ENCODE results near the gene NEK11. TPM values are rescaled to one million over a fixed set of nuclear protein-coding genes. Genes with fewer than 3 reads are reported as not detected.

The NEK11 gene
- total RNA-seq (26.0 TPM), polyA plus RNA-seq (3.0 TPM)

GRCh38 chr3:131026321-131027151 is at the start of gene NEK11, which contains the start of gene ASTE1:
NEK11 (plus strand) TSS chr3:131026877; CDS start chr3:131029709, 2,832 bp downstream.
ASTE1 (minus strand) TSS chr3:131026825; CDS start chr3:131025306, 1,519 bp downstream.
- peak within 1 kb of the TSS; percentile 92 for H3K27ac ChIP-seq (ENCODE audit: low read depth)
- under 1% methylated on average over 56 of the region's 56 CpGs for WGBS
- H3K4me1 ChIP-seq (ENCODE audit: insufficient read depth): no peaks in the 10 kb centered on the region
- H3K4me3 ChIP-seq (ENCODE audit: low read depth, low read length): peak within 1 kb of the TSS; percentile 66
- DNase-seq (ENCODE audit: extremely low spot score): peak; percentile 73
- H3K36me3 ChIP-seq (ENCODE audit: insufficient read depth): peaks cover 2% of the 10 kb centered on the region

- DNase-seq (ENCODE audit: extremely low spot score): no peak
- Histone ChIP-seq H3K27ac (ENCODE audit: low read depth) (no peak overlapping the region), H3K36me3 (ENCODE audit: insufficient read depth) (no peaks in the 10 kb centered on the region), H3K4me1 (ENCODE audit: insufficient read depth) (no peaks in the 10 kb centered on the region), H3K4me3 (ENCODE audit: low read depth, low read length) (no peak overlapping the region)
- WGBS: 89% methylated on average over 2 of the region's 2 CpGs
These were observed 47.6 kb upstream of the NEK11 start for GRCh38 chr3:130979117-130979516.

GRCh38 chr3:130981469-130981868 is 45.2 kb upstream of the NEK11 start:
- no peak for DNase-seq (ENCODE audit: extremely low spot score)
- Histone ChIP-seq H3K36me3 (ENCODE audit: insufficient read depth) (no peaks in the 10 kb centered on the region), H3K4me1 (ENCODE audit: insufficient read depth) (no peaks in the 10 kb centered on the region), H3K4me3 (ENCODE audit: low read depth, low read length) (no peak overlapping the region), H3K27ac (ENCODE audit: low read depth) (no peak overlapping the region)
- 92% methylated on average over 2 of the region's 2 CpGs for WGBS

- H3K36me3 ChIP-seq (ENCODE audit: insufficient read depth): peaks cover 3% of the 10 kb centered on the region
- WGBS: 71% methylated on average over 5 of the region's 5 CpGs
- no peak overlapping the region for H3K27ac ChIP-seq (ENCODE audit: low read depth)
- no peaks in the 10 kb centered on the region for H3K4me1 ChIP-seq (ENCODE audit: insufficient read depth)
- DNase-seq (ENCODE audit: extremely low spot score): no peak
- no peak overlapping the region for H3K4me3 ChIP-seq (ENCODE audit: low read depth, low read length)
These were observed 36.4 kb upstream of the NEK11 start for GRCh38 chr3:130990282-130990681.

GRCh38 chr3:130991126-130991525 is 35.6 kb upstream of the NEK11 start:
- Histone ChIP-seq H3K36me3 (ENCODE audit: insufficient read depth) (peaks cover 3% of the 10 kb centered on the region), H3K4me3 (ENCODE audit: low read depth, low read length) (no peak overlapping the region), H3K4me1 (ENCODE audit: insufficient read depth) (no peaks in the 10 kb centered on the region), H3K27ac (ENCODE audit: low read depth) (no peak overlapping the region)
- 97% methylated on average over 5 of the region's 5 CpGs for WGBS
- no peak for DNase-seq (ENCODE audit: extremely low spot score)

- Histone ChIP-seq H3K36me3 (ENCODE audit: insufficient read depth) (peaks cover 3% of the 10 kb centered on the region), H3K27ac (ENCODE audit: low read depth) (no peak overlapping the region)
- WGBS: 58% methylated on average over 3 of the region's 3 CpGs
These were observed 34.3 kb upstream of the NEK11 start for GRCh38 chr3:130992344-130992743.

GRCh38 chr3:130997289-130997688 is 29.4 kb upstream of the NEK11 start:
- Histone ChIP-seq H3K36me3 (ENCODE audit: insufficient read depth) (peaks cover 3% of the 10 kb centered on the region), H3K27ac (ENCODE audit: low read depth) (no peak overlapping the region), H3K4me1 (ENCODE audit: insufficient read depth) (peaks cover 1% of the 10 kb centered on the region), H3K4me3 (ENCODE audit: low read depth, low read length) (no peak overlapping the region)
- DNase-seq (ENCODE audit: extremely low spot score): no peak
- 94% methylated on average over 7 of the region's 7 CpGs for WGBS

More at GRCh38 chr3:130992344-130992743, 34.3 kb upstream of the NEK11 start:
- Histone ChIP-seq H3K4me1 (ENCODE audit: insufficient read depth) (no peaks in the 10 kb centered on the region), H3K4me3 (ENCODE audit: low read depth, low read length) (no peak overlapping the region)
- no peak for DNase-seq (ENCODE audit: extremely low spot score)

- Histone ChIP-seq H3K4me1 (ENCODE audit: insufficient read depth) (peaks cover 2% of the 10 kb centered on the region), H3K4me3 (ENCODE audit: low read depth, low read length) (no peak overlapping the region), H3K36me3 (ENCODE audit: insufficient read depth) (no peaks in the 10 kb centered on the region), H3K27ac (ENCODE audit: low read depth) (no peak overlapping the region)
- WGBS: 94% methylated on average over 1 of the region's 1 CpG
- no peak for DNase-seq (ENCODE audit: extremely low spot score)
These were observed 25.6 kb upstream of the NEK11 start for GRCh38 chr3:131001071-131001470.

GRCh38 chr3:131004603-131005002 is 22.1 kb upstream of the NEK11 start:
- no peak overlapping the region for H3K27ac ChIP-seq (ENCODE audit: low read depth)
- no peak overlapping the region for H3K4me3 ChIP-seq (ENCODE audit: low read depth, low read length)
- H3K4me1 ChIP-seq (ENCODE audit: insufficient read depth): peaks cover 2% of the 10 kb centered on the region
- H3K36me3 ChIP-seq (ENCODE audit: insufficient read depth): no peaks in the 10 kb centered on the region
- no peak for DNase-seq (ENCODE audit: extremely low spot score)
- 93% methylated on average over 1 of the region's 1 CpG for WGBS

- WGBS: 99% methylated on average over 2 of the region's 2 CpGs
- no peak for DNase-seq (ENCODE audit: extremely low spot score)
- Histone ChIP-seq H3K4me3 (ENCODE audit: low read depth, low read length) (no peak overlapping the region), H3K27ac (ENCODE audit: low read depth) (no peak overlapping the region), H3K36me3 (ENCODE audit: insufficient read depth) (no peaks in the 10 kb centered on the region), H3K4me1 (ENCODE audit: insufficient read depth) (peaks cover under 1% of the 10 kb centered on the region)
These were observed 19.4 kb upstream of the NEK11 start for GRCh38 chr3:131007256-131007655.

GRCh38 chr3:131007782-131008181 is 18.9 kb upstream of the NEK11 start:
- H3K4me1 ChIP-seq (ENCODE audit: insufficient read depth): no peaks in the 10 kb centered on the region
- no peaks in the 10 kb centered on the region for H3K36me3 ChIP-seq (ENCODE audit: insufficient read depth)
- H3K27ac ChIP-seq (ENCODE audit: low read depth): no peak overlapping the region
- 97% methylated on average over 2 of the region's 2 CpGs for WGBS
- no peak overlapping the region for H3K4me3 ChIP-seq (ENCODE audit: low read depth, low read length)
- no peak for DNase-seq (ENCODE audit: extremely low spot score)

GRCh38 chr3:131008326-131008725 is 18.4 kb upstream of the NEK11 start:
- Histone ChIP-seq H3K4me3 (ENCODE audit: low read depth, low read length) (no peak overlapping the region), H3K4me1 (ENCODE audit: insufficient read depth) (no peaks in the 10 kb centered on the region), H3K27ac (ENCODE audit: low read depth) (no peak overlapping the region), H3K36me3 (ENCODE audit: insufficient read depth) (peaks cover under 1% of the 10 kb centered on the region)
- WGBS: 100% methylated on average over 1 of the region's 1 CpG
- no peak for DNase-seq (ENCODE audit: extremely low spot score)

GRCh38 chr3:131009698-131010097 is 17.0 kb upstream of the NEK11 start:
- H3K4me3 ChIP-seq (ENCODE audit: low read depth, low read length): no peak overlapping the region
- H3K27ac ChIP-seq (ENCODE audit: low read depth): no peak overlapping the region
- 95% methylated on average over 1 of the region's 1 CpG for WGBS
- H3K4me1 ChIP-seq (ENCODE audit: insufficient read depth): no peaks in the 10 kb centered on the region
- peaks cover 3% of the 10 kb centered on the region for H3K36me3 ChIP-seq (ENCODE audit: insufficient read depth)
- DNase-seq (ENCODE audit: extremely low spot score): no peak

- H3K4me1 ChIP-seq (ENCODE audit: insufficient read depth): no peaks in the 10 kb centered on the region
- 86% methylated on average over 3 of the region's 3 CpGs for WGBS
- peaks cover 3% of the 10 kb centered on the region for H3K36me3 ChIP-seq (ENCODE audit: insufficient read depth)
- H3K27ac ChIP-seq (ENCODE audit: low read depth): no peak overlapping the region
- H3K4me3 ChIP-seq (ENCODE audit: low read depth, low read length): no peak overlapping the region
- no peak for DNase-seq (ENCODE audit: extremely low spot score)
These were observed 7.7 kb upstream of the NEK11 start for GRCh38 chr3:131018970-131019369.
